Measurements from ENCODE around the gene KDM6A. TPM values are rescaled to one million over a fixed set of nuclear protein-coding genes. Genes with fewer than 3 reads are reported as not detected.

Gene KDM6A
- polyA plus RNA-seq, 1 of the 3 experiments (the other 2 are of a cell fraction), result 7.4 TPM

DNA sequence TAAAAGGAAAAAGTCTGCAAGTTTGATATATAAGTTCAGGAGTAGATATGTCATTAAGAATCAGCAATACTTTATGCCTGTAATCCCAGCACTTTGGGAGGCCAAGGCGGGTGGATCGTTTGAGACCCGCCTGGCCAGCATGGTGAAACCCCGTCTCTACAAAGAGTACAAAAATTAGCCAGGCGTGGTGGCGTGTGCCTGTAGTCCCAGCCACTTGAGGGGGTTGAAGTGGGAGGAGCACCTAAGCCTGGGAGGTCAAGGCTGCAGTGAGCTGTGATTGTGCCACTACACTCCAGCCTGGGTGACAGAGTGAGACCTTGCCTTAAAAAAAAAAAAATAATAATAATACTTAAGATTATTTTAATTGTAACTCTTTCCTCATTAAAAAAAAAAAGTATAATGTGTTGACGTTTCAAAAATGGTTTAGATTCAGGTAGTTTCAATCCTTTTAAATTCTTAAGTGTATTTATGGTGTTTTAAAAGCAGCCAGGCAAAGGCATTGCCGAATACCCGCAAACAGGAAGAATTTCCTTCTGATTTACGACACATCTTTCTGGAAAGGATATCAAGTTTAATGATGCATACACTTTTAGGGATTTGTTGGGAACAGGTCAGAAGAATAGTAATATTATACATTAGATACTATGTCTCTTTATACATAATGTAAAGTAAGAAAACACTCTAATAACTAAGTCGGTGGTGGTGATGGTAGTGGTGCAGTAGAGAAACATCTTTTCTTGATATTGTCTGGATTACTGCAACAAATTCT lies 80.9 kb downstream of the KDM6A start:
- Histone ChIP-seq H3K79me2 (ENCODE audit: insufficient read depth) (peaks cover 91% of the 10 kb centered on the region), H4K20me1 (ENCODE audit: insufficient read depth) (peaks cover 76% of the 10 kb centered on the region), H2AFZ (ENCODE audit: low read depth) (no peak overlapping the region), H3K4me1 (ENCODE audit: control insufficient read depth in 1 of 2, insufficient read depth in 2 of 2, low read depth in 1 of 2, low read length in 1 of 2) (peaks cover 0 to 10% of the 10 kb centered on the region in 2 experiments; a peak in 2 of 4 replicates), H3K27ac (ENCODE audit: low read depth in 2 of 2, low read length in 1 of 2) (no peak overlapping the region), H3K4me2 (no peak overlapping the region), H3K36me3 (replicated peaks in 1 of 2; ENCODE audit: control insufficient read depth in 1 of 2, insufficient read depth in 2 of 2, low read length in 1 of 2) (no peaks in the 10 kb centered on the region), H3K9me2 (no peaks in the 10 kb centered on the region), H3K4me3 (ENCODE audit: low read depth in 2 of 2, low read length in 1 of 2) (no peak overlapping the region), H3K9me3 (no peaks in the 10 kb centered on the region), H3K9ac (no peak overlapping the region), H3K27me3 (ENCODE audit: insufficient read depth) (no peaks in the 10 kb centered on the region), H3F3A (replicated peaks; ENCODE audit: insufficient read depth) (peaks cover 10% of the 10 kb centered on the region)
- CTCF ChIA-PET, result no interaction called here
- POLR2A ChIA-PET, result no interaction called here
- WGBS (ENCODE audit: low lambda C conversion rate), result 92% methylated on average over 11 of the region's 11 CpGs
- no peak for TF ChIP-seq RXRA (IDR thresholded peaks at IDR 0.05; ENCODE audit: borderline replicate concordance, low read depth)
- TF ChIP-seq MEF2A (IDR thresholded peaks at IDR 0.05; ENCODE audit: borderline replicate concordance, low read depth), result no peak
- no peak for TF ChIP-seq JUND (IDR thresholded peaks at IDR 0.05)
- TF ChIP-seq MXI1 (IDR thresholded peaks at IDR 0.05; ENCODE audit: low read depth, low read length), result no peak
- no peak for TF ChIP-seq SMC3 (IDR thresholded peaks at IDR 0.05; ENCODE audit: low read depth, low read length)
- no peak for TF ChIP-seq EP300 (IDR thresholded peaks at IDR 0.05; ENCODE audit: borderline replicate concordance in 1 of 2, low read depth in 1 of 2, low read length in 1 of 2)
- TF ChIP-seq FOXM1 (IDR thresholded peaks at IDR 0.05; ENCODE audit: low read depth), result no peak
- no peak for TF ChIP-seq ELF1 (IDR thresholded peaks at IDR 0.05)
- TF ChIP-seq POLR2AphosphoS5 (IDR thresholded peaks at IDR 0.05; ENCODE audit: low read depth, low read length), result no peak
- no peak for TF ChIP-seq SIN3A (IDR thresholded peaks at IDR 0.05; ENCODE audit: borderline replicate concordance, low read depth, low read length)
- TF ChIP-seq USF2 (IDR thresholded peaks at IDR 0.05; ENCODE audit: borderline replicate concordance, low read depth, low read length), result no peak
- TF ChIP-seq GATA2 (CRISPR knock-in tag; IDR thresholded peaks at IDR 0.05), result no peak
- no peak for TF ChIP-seq RCOR1 (IDR thresholded peaks at IDR 0.05; ENCODE audit: low read length)
- TF ChIP-seq GABPA (IDR thresholded peaks at IDR 0.05; ENCODE audit: low read depth), result no peak
- no peak for TF ChIP-seq MAX (IDR thresholded peaks at IDR 0.05; ENCODE audit: low read depth)
- no peak for TF ChIP-seq FOXJ3 (CRISPR knock-in tag; IDR thresholded peaks at IDR 0.05)
- TF ChIP-seq TCF12 (IDR thresholded peaks at IDR 0.05), result no peak
- TF ChIP-seq RAD21 (IDR thresholded peaks at IDR 0.05; ENCODE audit: low read length), result no peak
- TF ChIP-seq ZBTB33 (IDR thresholded peaks at IDR 0.05; ENCODE audit: borderline replicate concordance, low read depth), result no peak
- no peak for DNase-seq
